NCI-H524 treated with DMSO at 0.1 percent for 48 hours (cell line): Measurements from ENCODE around the gene F5.

Experiments
- DNase-seq: peaks from one replicate; lab custom pipeline; 2025; lab: John Stamatoyannopoulos, UW

The F5 gene

DNA sequence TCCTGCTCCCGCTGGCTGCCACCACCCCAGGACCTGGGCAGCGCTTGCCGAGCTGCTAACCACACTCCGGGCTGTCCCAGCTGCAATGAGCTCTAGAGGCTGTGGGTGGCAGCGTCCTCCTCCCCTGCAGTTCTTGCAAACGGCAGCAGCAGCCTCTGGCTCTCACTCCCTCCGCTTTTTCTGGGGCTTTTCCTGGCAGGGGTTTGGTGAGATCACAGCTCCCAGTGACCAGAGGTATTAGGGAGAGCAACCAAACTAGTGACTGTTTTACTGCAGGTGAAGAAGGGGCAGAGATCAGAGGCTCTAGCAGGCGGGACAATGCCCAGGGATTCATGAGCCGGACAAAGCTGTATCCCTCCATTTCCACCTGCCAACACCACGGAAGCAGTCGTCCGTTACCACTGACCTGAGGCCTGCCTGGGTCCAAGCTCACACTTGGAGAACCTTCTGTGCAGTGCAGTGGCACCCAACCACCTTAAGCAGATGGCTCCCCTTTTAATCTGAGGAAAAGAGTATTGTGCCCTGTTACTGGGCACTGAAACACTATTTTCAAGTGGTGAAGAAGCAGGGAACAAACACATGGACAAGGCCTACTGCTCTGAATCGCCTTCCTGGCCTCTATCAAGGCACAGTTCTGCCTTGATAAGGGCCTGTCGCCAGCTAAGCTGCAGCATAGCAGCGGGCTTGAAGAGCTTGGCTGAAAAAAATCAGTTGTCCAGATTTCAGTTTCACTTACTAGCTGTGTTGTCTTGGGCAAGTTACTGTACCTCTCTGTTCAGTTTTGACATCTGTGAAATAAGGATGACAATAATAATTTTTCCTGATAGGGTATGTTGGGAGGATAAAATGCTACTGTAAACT, at the start of gene F5:
Gene F5, minus strand, starts transcription at position 87 of the 861 bp plus-strand sequence. CDS start 95 bp downstream, outside the sequence.
- DNase-seq: peak; percentile 36

DNA sequence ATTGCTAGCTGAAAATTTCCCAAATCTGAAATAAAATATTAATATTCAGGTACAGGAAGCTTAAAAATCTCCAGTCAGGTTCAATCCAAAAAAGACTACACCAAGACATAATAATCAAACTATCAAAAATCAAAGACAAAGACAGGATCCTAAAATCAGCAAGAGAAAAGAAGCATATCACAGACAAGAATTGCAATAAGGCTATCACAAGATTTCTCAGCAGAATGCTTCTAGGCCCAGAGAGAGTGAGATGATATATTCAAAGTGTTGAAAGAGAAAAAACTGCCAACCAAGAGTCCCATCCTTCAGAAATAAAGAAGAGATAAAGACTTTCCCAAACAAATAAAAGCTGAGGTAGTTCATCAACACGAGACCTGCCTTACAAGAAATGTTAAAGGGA, 48.6 kb upstream of the F5 start:
- DNase-seq: no peak

DNA sequence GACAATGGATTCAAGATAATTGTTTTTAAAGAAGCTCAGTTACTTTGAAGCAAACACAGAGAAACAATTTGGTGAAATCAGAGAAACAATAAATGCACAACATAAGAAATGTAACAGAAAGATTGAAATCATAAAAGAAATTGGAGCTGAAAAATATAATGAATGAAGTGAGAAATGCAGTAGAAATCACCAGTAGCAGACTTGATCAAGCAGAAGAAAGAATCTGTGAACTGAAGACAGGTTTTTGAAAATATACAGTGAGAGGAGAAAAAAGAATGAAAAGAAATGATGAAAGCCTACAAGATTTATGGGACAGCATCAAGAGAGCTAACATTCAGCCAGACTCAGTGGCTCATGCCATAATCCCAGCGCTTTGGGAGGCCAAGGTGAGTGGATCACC, 47.9 kb upstream of the F5 start:
- no peak for DNase-seq

DNA sequence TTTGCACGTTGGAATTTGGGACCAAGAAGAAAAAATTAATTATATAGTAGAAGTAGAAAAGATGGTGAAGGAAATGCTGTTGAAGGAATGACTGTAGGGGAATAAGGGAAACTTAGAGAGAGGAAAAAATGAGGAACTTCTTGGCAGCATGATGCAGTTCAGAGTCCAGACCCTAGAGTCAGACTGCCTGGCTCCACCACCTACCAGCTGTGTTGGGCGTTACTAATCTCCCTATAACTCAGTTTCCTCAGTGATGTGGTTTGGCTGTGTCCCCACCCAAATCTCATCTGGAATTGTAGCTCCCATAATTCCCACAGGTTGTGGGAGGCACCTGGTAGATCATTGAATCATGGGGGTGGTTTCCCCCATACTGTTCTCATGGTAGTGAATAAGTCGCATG, 45.0 kb upstream of the F5 start:
- no peak for DNase-seq

- DNase-seq: no peak
These were observed 43.7 kb upstream of the F5 start, which contains the start of gene SELP for GRCh38 chr1:169630006-169630405. Gene SELP, minus strand, starts transcription at chr1:169630124. Its CDS starts 50 bp downstream, at chr1:169630074.

- DNase-seq: no peak
These were observed 38.6 kb upstream of the F5 start for GRCh38 chr1:169624912-169625311.

- no peak for DNase-seq
These were observed 37.8 kb upstream of the F5 start for GRCh38 chr1:169624122-169624521.

GRCh38 chr1:169623132-169623926, 37.0 kb upstream of the F5 start:
- no peak for DNase-seq

- DNase-seq: no peak
These were observed 34.3 kb upstream of the F5 start for GRCh38 chr1:169620565-169620964.

DNA sequence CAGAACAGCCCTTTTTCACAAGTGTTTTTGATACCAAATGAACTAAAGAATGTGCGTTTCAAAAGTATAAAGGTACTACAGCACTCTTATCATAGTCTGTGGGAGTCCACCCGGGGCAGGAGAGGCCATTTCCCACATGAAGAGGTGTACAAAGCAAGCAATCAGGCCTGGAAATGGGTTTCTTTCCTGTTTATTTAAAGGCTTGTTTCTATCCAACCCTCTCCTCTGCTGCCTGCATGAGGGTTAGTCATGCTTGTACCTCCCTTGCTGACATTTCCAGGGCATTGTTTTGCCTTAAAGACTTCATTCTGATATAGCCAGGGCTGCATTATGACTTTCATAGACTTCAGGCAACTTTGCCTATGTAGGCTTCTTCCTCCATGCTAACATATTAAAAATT, 32.1 kb upstream of the F5 start:
- DNase-seq: no peak

- no peak for DNase-seq
These were observed 29.5 kb upstream of the F5 start for GRCh38 chr1:169615803-169616202.

DNA sequence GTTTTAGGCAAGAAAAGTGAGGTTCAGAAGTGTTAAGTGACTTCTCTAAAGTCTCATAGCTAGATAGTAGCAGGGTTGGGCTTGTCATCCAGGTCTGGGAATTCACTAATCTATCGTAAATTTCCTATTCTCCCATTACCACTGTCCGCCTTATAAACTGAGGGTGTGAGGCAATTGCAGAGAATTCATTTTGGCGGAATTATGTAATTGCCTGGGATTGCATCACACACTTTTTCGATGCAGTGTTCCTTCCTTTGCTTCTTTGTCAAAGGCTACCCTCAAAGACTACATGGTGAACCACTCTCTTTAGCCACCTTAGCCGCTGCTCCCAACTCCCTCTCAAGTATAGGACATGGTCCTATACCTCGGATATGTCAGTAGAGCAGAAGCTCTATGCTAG, 24.6 kb upstream of the F5 start:
- DNase-seq: no peak

DNA sequence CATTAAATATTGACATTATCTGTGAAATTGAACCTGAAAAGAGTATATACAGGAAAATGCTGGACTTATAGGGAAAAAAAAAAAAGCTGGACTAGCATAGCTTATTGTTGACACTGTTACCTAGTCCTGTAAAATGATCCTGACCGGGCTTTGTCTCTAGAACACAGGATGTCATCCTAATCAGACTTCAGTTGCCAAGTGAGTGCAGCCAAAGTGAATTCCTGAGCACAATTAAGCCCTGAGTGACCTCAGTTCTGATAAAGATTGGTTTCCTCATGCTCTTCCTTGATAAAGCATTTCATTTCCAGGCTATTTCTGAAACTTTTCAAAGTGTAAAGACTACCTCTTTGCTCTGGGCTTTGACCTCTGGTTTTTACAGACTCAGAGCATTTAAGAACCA, 23.8 kb upstream of the F5 start:
- no peak for DNase-seq

DNA sequence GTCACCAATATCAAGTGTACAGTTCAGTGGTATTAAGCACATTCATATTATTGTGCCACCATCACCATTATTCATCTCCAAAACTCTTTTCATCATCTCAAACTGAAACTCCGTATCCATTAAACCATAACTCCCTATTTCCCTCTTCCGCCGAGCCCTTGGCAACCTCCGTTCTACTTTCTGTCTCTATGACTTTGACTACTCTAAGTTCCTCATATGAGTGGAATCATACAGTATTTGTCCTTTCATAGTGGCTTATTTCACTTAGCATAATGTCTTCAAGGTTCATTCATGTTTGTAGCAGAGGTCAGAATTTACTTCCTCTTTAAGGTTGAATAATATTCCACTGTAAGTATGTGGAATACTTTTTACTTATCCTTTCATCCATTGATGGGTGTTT, 21.9 kb upstream of the F5 start:
- DNase-seq: no peak

GRCh38 chr1:169604781-169605560, 18.7 kb upstream of the F5 start:
- no peak for DNase-seq

DNA sequence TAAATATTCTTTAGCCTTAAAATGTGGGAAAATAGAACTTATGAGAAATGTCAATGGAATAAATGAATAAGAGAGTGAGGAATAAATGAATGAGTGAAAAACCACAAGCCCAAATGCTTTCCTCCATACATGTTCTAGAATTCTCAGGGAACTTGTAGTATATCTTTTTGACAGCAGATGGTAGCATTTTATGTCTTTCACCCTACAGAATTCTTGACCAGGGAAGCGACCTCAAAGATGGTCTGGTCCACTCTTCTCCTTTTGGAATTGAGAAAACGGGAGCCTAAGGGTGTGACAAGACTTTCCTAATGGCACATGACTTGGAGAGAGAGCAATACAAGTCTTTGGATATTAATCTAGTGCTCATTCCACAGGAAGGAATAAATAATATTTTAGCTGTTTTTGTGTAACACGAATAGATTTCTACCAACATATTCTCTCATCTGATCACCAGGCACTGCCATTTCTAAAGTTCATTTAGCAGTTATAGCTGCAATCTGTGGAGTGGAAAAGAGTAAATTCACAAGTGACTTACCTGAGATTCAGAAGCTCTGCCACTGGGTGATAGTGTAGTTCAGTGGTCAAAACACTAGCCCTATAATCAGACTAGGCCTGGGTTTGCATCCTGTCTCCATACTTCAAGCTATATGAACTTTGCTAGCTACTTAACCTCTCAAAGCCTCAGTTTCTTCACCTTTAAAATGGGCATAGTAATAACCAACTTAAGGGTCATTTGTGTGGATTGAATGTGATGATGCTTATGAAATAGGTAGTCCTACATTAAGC, 15.0 kb upstream of the F5 start:
- peak; percentile 3 for DNase-seq

GRCh38 chr1:169595764-169596711, 9.8 kb upstream of the F5 start:
- no peak for DNase-seq

- no peak for DNase-seq
These were observed 8.1 kb upstream of the F5 start for GRCh38 chr1:169594391-169594790.

DNA sequence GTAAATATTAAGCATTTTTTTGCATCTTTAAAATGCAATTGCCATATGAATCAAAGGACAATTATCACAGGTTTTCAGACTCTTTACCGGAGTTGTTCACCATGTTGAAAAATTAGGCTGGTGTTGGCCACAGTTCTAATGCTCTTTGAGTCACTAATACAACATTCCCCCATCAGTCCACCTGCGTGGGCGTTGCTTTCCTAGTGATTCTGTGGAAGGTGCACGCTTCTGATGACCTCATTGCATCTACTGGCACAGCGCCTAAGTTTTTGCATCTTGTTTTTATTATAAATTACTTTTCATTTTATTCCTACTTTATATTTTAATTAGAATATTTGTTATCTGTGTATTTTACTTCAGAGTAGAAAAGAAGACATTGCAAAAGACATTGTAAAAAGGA, 4.7 kb upstream of the F5 start:
- no peak for DNase-seq

DNA sequence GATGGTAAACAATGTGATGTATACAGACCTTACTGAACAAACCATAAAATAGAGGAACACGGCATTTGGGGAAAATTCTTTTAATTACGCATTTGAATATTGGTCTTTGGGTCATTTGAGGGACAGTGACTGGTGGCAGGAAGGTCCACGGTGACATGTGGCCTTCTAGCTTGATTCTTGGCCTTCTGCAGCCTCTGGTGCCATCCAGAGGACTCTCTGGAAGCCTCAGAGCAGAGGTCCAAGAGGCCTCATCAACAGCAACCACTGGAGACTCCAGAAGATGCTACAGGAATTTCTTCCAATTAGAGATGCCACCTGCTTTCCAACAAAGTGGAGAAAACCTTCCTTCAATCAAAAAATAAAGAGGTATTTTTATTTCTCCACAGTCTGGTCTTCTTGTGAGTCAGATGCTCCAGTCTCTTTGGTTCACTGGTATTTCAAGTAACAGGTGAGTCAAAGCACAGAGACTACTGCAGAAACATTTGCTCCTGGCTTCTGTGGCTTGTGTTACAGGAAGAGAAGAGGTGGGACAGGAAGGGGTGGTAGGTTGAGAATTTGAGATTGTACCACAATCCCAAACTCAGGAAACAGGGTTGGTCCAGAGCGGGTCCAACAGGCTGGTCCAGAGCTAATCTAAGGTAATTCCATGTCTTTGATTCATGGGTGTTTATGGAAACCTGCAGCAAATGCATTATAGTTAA, 2.7 kb upstream of the F5 start:
- DNase-seq: no peak
